Mucosa of descending colon (tissue), 3 donors: ENCODE measurements around the gene HOOK1. TPM values are rescaled to one million over a fixed set of nuclear protein-coding genes. Genes with fewer than 3 reads are reported as not detected.
"Not testable (repeated sequence)": the region's sequence is repeated elsewhere in the genome, so short reads cannot be mapped to it uniquely, and the experiment has no call there.

ENCODE experiments used
- ATAC-seq: fragments of 200-7000 bp; cut with Tn5 transposase; one replicate; pipeline ENCODE4 v1.9.1; 2020; ENCODE audit warnings: mild to moderate bottlenecking, moderate library complexity
- DNase-seq, 3 donors: peaks; one replicate each; pipeline ENCODE4 v3.0.0-alpha.2; 2020
- H3K36me3 ChIP-seq: fragments of 200-600 bp; one replicate; pipeline ENCODE4 v1.8.0; 2021; ENCODE audit warnings: low read depth, mild to moderate bottlenecking
- H3K4me1 ChIP-seq: fragments of 200-600 bp; one replicate; pipeline ENCODE4 v1.8.0; 2021; ENCODE audit warnings: low read depth, mild to moderate bottlenecking
- H3K4me3 ChIP-seq: fragments of 200-600 bp; one replicate; pipeline ENCODE4 v1.8.0; 2021; ENCODE audit warnings: mild to moderate bottlenecking
- H3K9me3 ChIP-seq: fragments of 200-600 bp; one replicate; pipeline ENCODE4 v1.8.0; 2021; ENCODE audit warnings: mild to moderate bottlenecking
- CTCF ChIP-seq: fragments of 200-600 bp; IDR thresholded peaks from one replicate; pipeline ENCODE4 v1.8.0; 2022; ENCODE audit warnings: antibody characterized with exemption, mild to moderate bottlenecking
- intact Hi-C, 2 donors: fragments of 100-400 bp; cut with DNase I in 1 of 2; cut with micrococcal nuclease in 1 of 2; formaldehyde crosslinking; loops; one replicate each; pipeline versions ENCODE4 v1.11.0 to v1.11.1; 2022; cut with DNase I, micrococcal nuclease
- total RNA-seq, 3 donors: library from RNA; stranded (reverse); fragmentation: NEBNext Ultra II Directional in 2 of 3; extraction: Animal tissue kit (Norgen Biotek cat#: 25700) in 2 of 3; gene quantifications; one replicate each; pipeline versions ENCODE4 v1.2.1 to v1.2.4, GENCODE V29; 2021 to 2023
- donor health status: DM: no; HTN: no; CAD: no; lungs with moderate emphysema.
- donor health status: DM: no; HTN: no; CAD: no.
- donor health status: DM: no; HTN: yes; CAD: no.

Gene HOOK1
- total RNA-seq, 3 donors from 2014 or later, result 26.9 to 58.6 (median 55.9) TPM

GRCh38 chr1:59828160-59828559 is 13.4 kb downstream of the HOOK1 start:
- no peak for TF ChIP-seq CTCF
- no peaks in the 10 kb centered on the region for H3K36me3 ChIP-seq
- intact Hi-C loops, result no loop called here

GRCh38 chr1:59831529-59831928 is 16.8 kb downstream of the HOOK1 start:
- ATAC-seq (no peak), DNase-seq (no peak)
- H3K4me3 ChIP-seq, result no peak overlapping the region
- H3K4me1 ChIP-seq, result no peaks in the 10 kb centered on the region
- H3K36me3 ChIP-seq, result no peaks in the 10 kb centered on the region
- TF ChIP-seq CTCF, result no peak
- H3K9me3 ChIP-seq, result no peaks in the 10 kb centered on the region
- intact Hi-C loops, result no loop called here

More at GRCh38 chr1:59828160-59828559, 13.4 kb downstream of the HOOK1 start:
- DNase-seq, result no peak
- Histone ChIP-seq H3K4me1 (no peaks in the 10 kb centered on the region), H3K9me3 (no peaks in the 10 kb centered on the region), H3K4me3 (no peak overlapping the region)
- no peak for ATAC-seq

- no peaks in the 10 kb centered on the region for H3K4me1 ChIP-seq
- no peak for ATAC-seq
These were observed 18.3 kb downstream of the HOOK1 start for GRCh38 chr1:59833022-59833421.

GRCh38 chr1:59833991-59834390 is 19.2 kb downstream of the HOOK1 start:
- Histone ChIP-seq H3K4me3 (no peak overlapping the region), H3K9me3 (no peaks in the 10 kb centered on the region), H3K4me1 (no peaks in the 10 kb centered on the region), H3K36me3 (no peaks in the 10 kb centered on the region)
- TF ChIP-seq CTCF, result no peak
- ATAC-seq (no peak), DNase-seq (no peak)
- intact Hi-C loops, result no loop called here

More at GRCh38 chr1:59833022-59833421, 18.3 kb downstream of the HOOK1 start:
- DNase-seq, result no peak
- H3K4me3 ChIP-seq, result no peak overlapping the region
- no peak for TF ChIP-seq CTCF
- no peaks in the 10 kb centered on the region for H3K36me3 ChIP-seq
- intact Hi-C loops, result no loop called here
- no peaks in the 10 kb centered on the region for H3K9me3 ChIP-seq

GRCh38 chr1:59837857-59838256 is 23.1 kb downstream of the HOOK1 start:
- DNase-seq, H3K4me3 ChIP-seq, intact Hi-C loops, H3K36me3 ChIP-seq, ATAC-seq, H3K9me3 ChIP-seq, H3K4me1 ChIP-seq: not testable (repeated sequence)

GRCh38 chr1:59845091-59845490 is 30.3 kb downstream of the HOOK1 start:
- DNase-seq, result no peak
- TF ChIP-seq CTCF, result no peak
- Histone ChIP-seq H3K4me3 (no peak overlapping the region), H3K4me1 (no peaks in the 10 kb centered on the region), H3K36me3 (no peaks in the 10 kb centered on the region), H3K9me3 (no peaks in the 10 kb centered on the region)
- intact Hi-C loops, result no loop called here
- ATAC-seq, result no peak
